ENCODE data around the gene JPT1.
A peak's percentile ranks its signal among the peaks of the same experiment; 100 is the strongest.

Gene JPT1

GRCh38 chr17:75181608-75182318 is 27.5 kb upstream of the JPT1 start:
- peaks cover 5% of the 10 kb centered on the region; the same call in 1 of the 2 replicates for H3K4me1 ChIP-seq (ENCODE audit: control insufficient read depth, insufficient read depth, low read length)
- ChIA-PET POLR2A (interaction anchor here (0.6 to 1.8 kb wide), 6 partner anchors 10 to 224 kb away, joined by 3 to 14 read pairs (median 5); partner anchors contain the start of genes GRB2 and JPT1), CTCF (interaction anchor here (0.7 to 2.0 kb wide), 4 partner anchors 10 to 89 kb away, joined by 3 to 11 read pairs (median 6); partner anchors contain the start of gene MIF4GD)
- H3K4me3 ChIP-seq (ENCODE audit: low read depth, low read length), result peak overlapping the region; percentile 56
- H3K36me3 ChIP-seq (ENCODE audit: control insufficient read depth in 2 of 2, insufficient read depth in 1 of 2, low read length in 2 of 2), result peaks cover 41 to 44% of the 10 kb centered on the region in 2 experiments
- peak overlapping the region; percentile 95 for H3K27ac ChIP-seq (ENCODE audit: extremely low read depth, low read depth, low read length)
- no peaks in the 10 kb centered on the region for H3K9me3 ChIP-seq (ENCODE audit: control insufficient read depth, insufficient read depth, low read depth, low read length)
- TF ChIP-seq ZNF76 (tag by site-specific recombination; IDR thresholded peaks at IDR 0.05; ENCODE audit: borderline replicate concordance, low read depth) (peak; percentile 16; the same call in 1 of the 2 replicates), ZNF473 (tag by site-specific recombination; IDR thresholded peaks at IDR 0.05) (no peak), ZBTB6 (tag by site-specific recombination; IDR thresholded peaks at IDR 0.05) (no peak), ZNF521 (tag by site-specific recombination; IDR thresholded peaks at IDR 0.05) (no peak), ZNF341 (tag by site-specific recombination; IDR thresholded peaks at IDR 0.05; ENCODE audit: low read depth) (peak; percentile 55), ZBTB10 (tag by site-specific recombination; IDR thresholded peaks at IDR 0.05) (0 out of 2 replicates have a peak, but pooled peaks have one; percentile 48), ZNF501 (tag by site-specific recombination; IDR thresholded peaks at IDR 0.05) (peak; percentile 50; the same call in 1 of the 2 replicates), ZBTB11 (tag by site-specific recombination; conservative IDR thresholded peaks at IDR 0.05; ENCODE audit: low read depth) (peak; percentile 91), PRDM6 (tag by site-specific recombination; IDR thresholded peaks at IDR 0.05) (peak; percentile 47; the same call in 1 of the 2 replicates), ZNF335 (tag by site-specific recombination; conservative IDR thresholded peaks at IDR 0.05) (peak; percentile 6), ELK4 (IDR thresholded peaks at IDR 0.05; ENCODE audit: borderline replicate concordance, low read depth, low read length) (no peak), ZNF391 (tag by site-specific recombination; IDR thresholded peaks at IDR 0.05; ENCODE audit: borderline replicate concordance, low read depth) (peak; percentile 6; the same call in 1 of the 2 replicates), ZNF121 (tag by site-specific recombination; IDR thresholded peaks at IDR 0.05) (no peak), SCRT2 (tag by site-specific recombination; IDR thresholded peaks at IDR 0.05) (no peak), ZBTB17 (tag by site-specific recombination; IDR thresholded peaks at IDR 0.05) (no peak), ZNF114 (tag by site-specific recombination; IDR thresholded peaks at IDR 0.05) (no peak), ZNF544 (tag by site-specific recombination; IDR thresholded peaks at IDR 0.05) (no peak), ZNF354C (tag by site-specific recombination; IDR thresholded peaks at IDR 0.05; ENCODE audit: borderline replicate concordance, low read depth) (no peak), ZFP69B (tag by site-specific recombination; IDR thresholded peaks at IDR 0.05) (peak; percentile 35; the same call in 1 of the 2 replicates), ZNF394 (tag by site-specific recombination; IDR thresholded peaks at IDR 0.05; ENCODE audit: borderline replicate concordance) (no peak), ZNF624 (tag by site-specific recombination; IDR thresholded peaks at IDR 0.05) (no peak), ZNF416 (tag by site-specific recombination; IDR thresholded peaks at IDR 0.05) (no peak), ZIC2 (tag by site-specific recombination; IDR thresholded peaks at IDR 0.05) (peak; percentile 39), KLF10 (tag by site-specific recombination; IDR thresholded peaks at IDR 0.05) (no peak), KLF9 (tag by site-specific recombination; IDR thresholded peaks at IDR 0.05; ENCODE audit: low read depth) (no peak), IKZF3 (tag by site-specific recombination; IDR thresholded peaks at IDR 0.05) (no peak), ZNF366 (tag by site-specific recombination; conservative IDR thresholded peaks at IDR 0.05) (no peak), RBAK (tag by site-specific recombination; IDR thresholded peaks at IDR 0.05) (no peak)

All from HEK293 (cell line).